Prostate gland (tissue), 2 donors: ENCODE data around the gene CUTC.

Experiments used
- CTCF ChIP-seq, 4 experiments: fragments of 200-600 bp in 2 of 4; fragments of 450-650 bp in 2 of 4; sonication (generic) in 2 of 4; IDR thresholded peaks; 1 replicate in 3 of 4; 2 replicates in 1 of 4; pipeline ENCODE4 v1.5.1; 2016 to 2019; ENCODE audit warnings: antibody characterized with exemption in 4 of 4, mild to moderate bottlenecking in 2 of 4, moderate library complexity in 2 of 4
- POLR2A ChIP-seq: fragments of 450-650 bp; IDR thresholded peaks from one replicate; pipeline ENCODE4 v1.6.1; 2016; ENCODE audit warnings: antibody characterized with exemption, mild to moderate bottlenecking
- POLR2AphosphoS5 ChIP-seq: sonication (generic); formaldehyde crosslinking; IDR thresholded peaks from one replicate; pipeline ENCODE4 v1.6.1; 2017; ENCODE audit warnings: antibody characterized with exemption

GRCh38 chr10:99769706-99770105, 37.7 kb downstream of the CUTC start:
- TF ChIP-seq POLR2AphosphoS5 (no peak), CTCF (IDR thresholded peaks at IDR 0.05) (no peak), POLR2A (no peak)
